ENCODE results near the gene OR10J4. TPM values are rescaled to one million over a fixed set of nuclear protein-coding genes. Genes with fewer than 3 reads are reported as not detected.

Gene OR10J4
- total and polyA plus RNA-seq, 4 donors = not detected

DNA sequence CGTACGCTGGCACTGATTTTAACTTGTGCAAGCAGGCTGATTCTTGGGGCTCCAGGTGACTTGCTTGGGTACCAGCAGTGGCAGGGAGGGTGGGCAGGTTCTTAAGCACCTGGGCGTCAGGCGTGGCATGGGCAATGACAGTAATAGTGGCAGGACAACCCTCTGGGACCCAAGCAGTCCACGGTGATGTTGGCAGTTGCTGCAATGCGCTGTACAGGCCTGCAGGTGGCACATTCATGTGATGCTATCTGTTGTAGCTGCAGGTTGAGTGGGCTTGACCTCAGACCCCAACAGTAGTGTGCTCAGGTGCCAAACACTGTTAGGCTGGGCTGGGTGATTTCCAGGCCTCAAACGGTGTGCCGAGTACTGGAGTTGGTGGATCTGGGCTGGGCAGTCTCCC is 10.2 kb upstream of the OR10J4 start:
- TF ChIP-seq, protein P1, sequence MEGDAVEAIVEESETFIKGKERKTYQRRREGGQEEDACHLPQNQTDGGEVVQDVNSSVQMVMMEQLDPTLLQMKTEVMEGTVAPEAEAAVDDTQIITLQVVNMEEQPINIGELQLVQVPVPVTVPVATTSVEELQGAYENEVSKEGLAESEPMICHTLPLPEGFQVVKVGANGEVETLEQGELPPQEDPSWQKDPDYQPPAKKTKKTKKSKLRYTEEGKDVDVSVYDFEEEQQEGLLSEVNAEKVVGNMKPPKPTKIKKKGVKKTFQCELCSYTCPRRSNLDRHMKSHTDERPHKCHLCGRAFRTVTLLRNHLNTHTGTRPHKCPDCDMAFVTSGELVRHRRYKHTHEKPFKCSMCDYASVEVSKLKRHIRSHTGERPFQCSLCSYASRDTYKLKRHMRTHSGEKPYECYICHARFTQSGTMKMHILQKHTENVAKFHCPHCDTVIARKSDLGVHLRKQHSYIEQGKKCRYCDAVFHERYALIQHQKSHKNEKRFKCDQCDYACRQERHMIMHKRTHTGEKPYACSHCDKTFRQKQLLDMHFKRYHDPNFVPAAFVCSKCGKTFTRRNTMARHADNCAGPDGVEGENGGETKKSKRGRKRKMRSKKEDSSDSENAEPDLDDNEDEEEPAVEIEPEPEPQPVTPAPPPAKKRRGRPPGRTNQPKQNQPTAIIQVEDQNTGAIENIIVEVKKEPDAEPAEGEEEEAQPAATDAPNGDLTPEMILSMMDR (IDR thresholded peaks at IDR 0.05; ENCODE audit: control extremely low read depth, extremely low read depth) = no peak
- Histone ChIP-seq H3K4me3 (no peak overlapping the region), H3K9me3 (ENCODE audit: control insufficient read depth in 4 of 4, insufficient read depth in 3 of 4, low read length in 3 of 4) (peaks cover 0 to 14% (median 5%) of the 10 kb centered on the region in 4 donors), H3K27ac (ENCODE audit: low read depth in 1 of 2, low read length in 1 of 2) (no peak overlapping the region), H3K36me3 (ENCODE audit: control insufficient read depth in 4 of 4, insufficient read depth in 4 of 4, low read length in 4 of 4) (no peaks in the 10 kb centered on the region), H3K4me1 (ENCODE audit: control insufficient read depth in 5 of 5, insufficient read depth in 5 of 5, low read length in 5 of 5) (no peaks in the 10 kb centered on the region), H3K27me3 (ENCODE audit: control insufficient read depth in 3 of 3, insufficient read depth in 3 of 3, low read length in 2 of 3) (no peaks in the 10 kb centered on the region), H3K9ac (ENCODE audit: insufficient read depth in 1 of 2, low read length in 2 of 2) (no peak overlapping the region)
- 85 to 86% methylated on average over 8 of the region's 8 CpGs for WGBS, 2 donors
- DNase-seq (no peak), ATAC-seq (ENCODE audit: insufficient read depth, low FRiP score) (no peak)

DNA sequence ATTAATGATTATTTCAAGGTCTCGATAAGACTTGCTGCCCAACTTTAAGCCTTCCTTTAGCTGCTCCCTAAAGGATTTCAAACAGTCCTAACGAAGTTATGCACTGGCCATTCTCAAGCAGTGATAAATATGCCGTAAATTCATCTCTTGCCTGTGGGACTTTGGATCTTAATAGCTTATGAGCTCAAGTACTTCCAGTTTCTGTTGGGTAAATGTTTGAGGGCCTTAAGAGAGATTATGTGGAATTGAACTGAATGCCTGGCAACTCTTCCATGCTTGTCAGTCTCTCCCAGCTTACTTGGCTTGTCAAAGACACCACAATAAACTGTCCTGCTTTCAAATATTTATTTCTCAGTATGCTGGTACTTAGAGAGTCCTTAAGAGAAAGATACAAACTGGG is 3.5 kb upstream of the OR10J4 start:
- no peak overlapping the region for H3K27ac ChIP-seq (ENCODE audit: low read depth in 1 of 2, low read length in 1 of 2)
- H3K4me1 ChIP-seq (ENCODE audit: control insufficient read depth in 5 of 5, insufficient read depth in 5 of 5, low read length in 5 of 5) = no peaks in the 10 kb centered on the region
- no peaks in the 10 kb centered on the region for H3K36me3 ChIP-seq (ENCODE audit: control insufficient read depth in 4 of 4, insufficient read depth in 4 of 4, low read length in 4 of 4)
- no peaks in the 10 kb centered on the region for H3K9me3 ChIP-seq (ENCODE audit: control insufficient read depth in 4 of 4, insufficient read depth in 3 of 4, low read length in 3 of 4)
- no peaks in the 10 kb centered on the region for H3K27me3 ChIP-seq (ENCODE audit: control insufficient read depth in 3 of 3, insufficient read depth in 3 of 3, low read length in 2 of 3)
- TF ChIP-seq, protein P1 (IDR thresholded peaks at IDR 0.05; ENCODE audit: control extremely low read depth, extremely low read depth) = no peak
- DNase-seq (no peak), ATAC-seq (ENCODE audit: insufficient read depth, low FRiP score) (no peak)
- no peak overlapping the region for H3K9ac ChIP-seq (ENCODE audit: insufficient read depth in 1 of 2, low read length in 2 of 2)
- WGBS, 2 donors = 71 to 82% methylated on average over 3 of the region's 3 CpGs
- H3K4me3 ChIP-seq = no peak overlapping the region

DNA sequence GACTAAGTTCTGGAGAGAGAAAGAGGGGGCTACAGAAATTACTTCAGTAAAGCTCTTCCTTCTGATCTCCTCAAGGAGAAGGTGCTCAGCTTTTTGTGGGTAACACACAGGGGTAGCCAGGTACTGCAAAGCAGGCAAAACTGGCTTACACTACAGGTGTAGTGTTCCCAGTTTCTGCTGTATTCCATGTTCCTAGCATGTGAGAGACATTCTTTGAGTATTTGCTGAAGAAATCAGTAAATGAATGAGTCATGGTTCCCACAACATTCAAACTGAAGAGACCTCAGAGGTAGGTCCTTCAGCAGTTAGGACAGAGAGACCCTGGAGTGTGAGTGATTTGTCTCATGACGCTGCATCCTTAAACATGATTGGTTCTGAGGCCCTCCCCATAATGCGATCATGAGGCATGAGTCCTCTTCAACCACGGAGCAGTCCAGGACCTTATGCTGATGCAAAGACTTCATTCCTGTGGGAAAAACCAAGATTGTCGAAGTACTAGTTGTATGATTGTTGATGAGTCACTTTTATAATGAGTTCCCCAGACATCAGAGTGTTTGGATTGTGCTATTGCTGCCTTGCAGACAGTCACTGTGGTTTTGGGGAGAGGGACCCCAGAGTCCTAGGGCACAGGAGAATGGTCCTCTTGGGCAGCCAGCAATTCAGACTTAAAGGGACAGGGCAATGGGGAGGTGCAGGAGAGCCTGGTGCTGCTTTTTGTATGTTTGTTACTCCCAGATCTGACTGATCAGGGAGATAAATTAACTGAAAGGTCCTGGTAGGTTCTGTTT is 2.7 kb upstream of the OR10J4 start:
- H3K4me1 ChIP-seq (ENCODE audit: control insufficient read depth in 5 of 5, insufficient read depth in 5 of 5, low read length in 5 of 5) = no peaks in the 10 kb centered on the region
- no peak overlapping the region for H3K4me3 ChIP-seq
- DNase-seq (no peak), ATAC-seq (ENCODE audit: insufficient read depth, low FRiP score) (no peak)
- TF ChIP-seq, protein P1 (IDR thresholded peaks at IDR 0.05; ENCODE audit: control extremely low read depth, extremely low read depth) = no peak
- H3K36me3 ChIP-seq (ENCODE audit: control insufficient read depth in 4 of 4, insufficient read depth in 4 of 4, low read length in 4 of 4) = no peaks in the 10 kb centered on the region
- H3K9me3 ChIP-seq (ENCODE audit: control insufficient read depth in 4 of 4, insufficient read depth in 3 of 4, low read length in 3 of 4) = no peaks in the 10 kb centered on the region
- no peak overlapping the region for H3K27ac ChIP-seq (ENCODE audit: low read depth in 1 of 2, low read length in 1 of 2)
- WGBS, 2 donors = 81 to 87% methylated on average over 4 of the region's 4 CpGs
- no peaks in the 10 kb centered on the region for H3K27me3 ChIP-seq (ENCODE audit: control insufficient read depth in 3 of 3, insufficient read depth in 3 of 3, low read length in 2 of 3)
- no peak overlapping the region for H3K9ac ChIP-seq (ENCODE audit: insufficient read depth in 1 of 2, low read length in 2 of 2)
